Epithelial cell of prostate (primary cell): ENCODE measurements around the gene ANAPC4.

Experiments used
- DNase-seq: peaks from one replicate; pipeline ENCODE4 v3.0.0-alpha.2; 2011; ENCODE audit warnings: low read depth, low spot score
- H3K27ac ChIP-seq: fragments of 450-650 bp; 2 replicates; pipeline ENCODE4 v1.5.1; 2017; ENCODE audit warnings: mild to moderate bottlenecking

ANAPC4 gene

DNA sequence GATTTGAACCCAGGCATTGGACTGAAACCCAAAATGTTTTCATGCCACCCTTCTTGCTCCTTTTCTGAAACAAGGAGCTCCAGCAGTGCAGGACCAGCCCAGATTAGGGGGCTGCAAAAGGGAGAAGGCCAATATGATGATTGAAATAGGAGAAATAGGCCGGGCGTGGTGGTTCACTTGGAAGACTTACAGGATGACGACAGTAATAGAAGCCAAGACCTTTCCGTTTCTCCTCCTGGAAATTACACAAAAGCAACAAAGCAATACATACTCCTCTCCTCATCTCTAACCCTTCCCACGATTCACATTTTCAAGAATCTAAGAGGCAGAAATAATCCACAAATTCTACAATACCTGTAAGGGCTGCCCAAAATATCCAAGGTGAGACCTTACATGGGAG lies 90.8 kb downstream of the ANAPC4 start:
- DNase-seq, result no peak
- H3K27ac ChIP-seq, result no peak overlapping the region
